Cardiac ventricle fibroblast (primary cell): ENCODE results near the gene PDCD10. TPM values are rescaled to one million over a fixed set of nuclear protein-coding genes. Genes with fewer than 3 reads are reported as not detected.

Experiments used
- total RNA-seq: library from RNA; depleted of rRNA; stranded (reverse); fragments of >200 nt; gene quantifications from 2 replicates; pipeline ENCODE4 v1.2.3, GENCODE V29; 2015

PDCD10 gene
- 33.4 and 37.6 TPM in 2 replicates for total RNA-seq

DNA sequence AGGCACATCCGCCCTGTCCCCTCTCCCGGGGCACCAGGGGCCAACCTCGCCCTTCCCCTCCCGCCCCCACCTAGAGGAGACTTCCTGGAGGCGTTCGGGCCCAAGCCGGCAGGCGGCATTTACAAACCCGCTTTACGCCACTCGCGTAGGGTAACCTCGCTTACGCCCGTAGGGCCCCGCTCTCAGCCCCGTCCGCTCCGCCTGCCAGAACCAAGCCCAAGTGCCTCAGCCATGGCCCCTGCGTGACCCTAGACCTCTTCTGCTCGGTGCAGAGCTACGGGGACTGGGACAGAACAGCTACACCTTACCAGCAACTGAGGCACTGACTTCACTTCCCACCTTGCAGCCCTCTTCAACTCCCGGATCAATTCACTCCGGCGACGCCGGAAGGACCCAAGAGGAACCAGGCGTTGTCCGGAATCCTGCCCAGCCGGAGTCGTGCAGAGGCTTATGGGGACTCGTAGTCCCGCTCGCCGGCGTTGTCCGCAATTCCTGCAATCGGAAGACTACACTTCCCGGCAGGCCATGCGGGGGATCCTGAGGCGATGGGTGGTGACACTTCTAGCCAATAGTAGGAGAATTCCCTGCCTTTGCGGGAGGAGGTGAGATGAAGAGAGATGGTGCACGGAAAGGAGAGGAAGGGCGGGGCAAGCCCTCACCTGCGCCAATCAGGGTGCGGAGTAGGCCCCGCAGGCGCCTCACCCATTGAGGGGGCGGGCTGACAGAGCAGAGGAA is at the start of gene PDCD10:
Gene PDCD10 (minus strand): TSS at position 395 of the 735 bp plus-strand sequence. CDS start 14,735 bp downstream, outside the sequence.

DNA sequence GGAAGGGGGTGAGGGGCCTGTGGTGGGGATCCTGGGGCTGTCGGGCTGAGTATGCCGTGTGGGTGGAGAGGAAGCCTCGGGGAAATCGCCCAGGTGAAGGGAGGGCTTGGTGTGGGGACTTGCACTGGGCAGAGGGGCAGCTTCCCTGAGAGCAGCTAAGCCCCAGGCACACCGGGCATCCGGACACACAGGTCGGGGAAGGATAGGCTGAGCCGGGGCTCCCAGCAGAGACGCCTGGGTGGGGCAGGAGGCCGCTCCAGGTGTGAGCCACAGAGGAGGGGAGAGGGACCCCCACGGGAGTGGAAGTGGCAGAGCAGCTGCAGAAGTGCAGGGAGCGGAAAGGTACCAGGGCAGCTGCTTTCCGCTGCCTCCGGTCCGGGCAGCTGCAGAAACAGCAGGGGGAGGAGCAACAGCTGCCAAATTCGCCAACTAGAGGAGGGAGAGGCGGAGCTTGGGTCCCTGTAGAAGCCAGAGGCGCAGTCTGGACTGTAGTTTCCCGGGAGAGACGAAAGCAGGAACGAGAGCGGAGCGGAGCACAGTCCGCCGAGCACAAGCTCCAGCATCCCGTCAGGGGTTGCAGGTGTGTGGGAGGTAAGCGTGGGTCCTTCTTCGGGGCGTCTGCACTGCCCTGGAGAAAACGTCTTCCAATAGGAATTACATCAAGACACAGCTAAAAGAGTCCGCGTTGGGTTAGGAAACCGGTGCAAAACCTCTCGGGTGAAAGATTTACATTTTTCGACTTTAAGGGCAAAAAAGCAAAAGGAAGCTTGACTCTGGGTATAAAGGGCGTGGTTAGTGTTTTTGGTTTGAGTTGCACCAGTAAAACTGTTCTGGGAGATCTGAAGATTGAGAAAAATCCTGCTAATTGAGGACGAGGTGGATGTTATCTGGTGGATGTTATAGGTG is 794 bp upstream of the PDCD10 start, which contains the start of gene SERPINI1:
Gene SERPINI1 (plus strand): TSS at position 489 of the 906 bp plus-strand sequence. CDS start 53,408 bp downstream, outside the sequence.

DNA sequence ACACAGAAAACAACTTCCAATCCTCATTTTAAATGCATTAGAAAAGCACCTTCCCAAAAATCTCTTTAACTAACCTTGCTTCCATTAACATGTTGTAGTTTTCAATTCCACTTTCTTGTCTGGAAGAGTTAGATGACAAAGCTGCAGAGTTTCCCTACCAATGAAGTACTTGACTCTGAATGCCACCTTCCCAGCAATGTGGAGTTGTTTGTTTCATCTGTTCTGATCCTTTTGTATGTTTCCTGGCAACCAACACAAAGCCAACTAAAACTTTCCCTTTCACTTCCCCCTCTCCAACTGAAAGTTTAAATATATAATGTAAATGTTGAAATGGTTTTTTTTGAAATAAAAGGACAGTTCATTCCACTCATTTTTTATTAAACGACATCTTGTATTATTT is 80.9 kb downstream of the PDCD10 start, which contains the start of gene WDR49:
Gene WDR49 (minus strand): TSS at position 183 of the 400 bp plus-strand sequence. CDS start 517 bp downstream, outside the sequence.

Other genes with a start within 250 kb of the PDCD10 start
- not detected in 2 replicates for gene WDR49, start 81.0 kb downstream of the PDCD10 start, total RNA-seq
- 2.0 and 2.7 TPM in 2 replicates for gene SERPINI1, start 829 bp upstream of the PDCD10 start, total RNA-seq